ENCODE results near the gene TSACC. TPM values are rescaled to one million over a fixed set of nuclear protein-coding genes. Genes with fewer than 3 reads are reported as not detected.

The TSACC gene
- total and polyA plus RNA-seq, 10 of the 15 experiments (the other 5 are each of a cell fraction or from before 2014, with no cell fraction given): 0.25 to 2.8 (median 0.92) TPM; not detected in 4

DNA sequence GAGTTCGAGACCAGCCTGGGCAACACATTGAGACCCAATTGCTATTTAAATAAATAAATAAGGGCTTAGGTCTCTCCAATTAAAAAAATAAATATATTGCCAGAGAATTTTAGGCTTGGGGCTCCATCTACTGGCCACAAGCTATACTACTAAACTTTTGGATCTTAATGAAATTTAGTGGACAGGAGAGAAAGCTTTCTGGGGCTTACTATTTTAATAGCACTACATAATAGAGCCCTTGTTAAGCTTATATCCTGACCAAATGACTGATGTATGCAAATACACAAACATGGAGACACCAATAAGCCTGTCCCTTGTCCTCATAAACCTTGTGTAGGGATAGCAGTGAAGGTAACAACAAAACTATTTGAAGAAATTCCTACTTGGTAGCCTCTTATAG, 18.7 kb upstream of the TSACC start:
- no TSS peak for BruUV-seq (replicated peaks)
- ChIA-PET POLR2A (interaction anchor here (0.8 to 1.4 kb wide), 3 partner anchors 13 to 170 kb away, joined by 3 to 6 read pairs (median 3); no protein-coding TSS in a partner anchor), CTCF (interaction anchor here (0.6 to 5.2 kb wide), 44 partner anchors 10 to 330 kb away, joined by 3 to 58 read pairs (median 6); partner anchors contain the start of genes CCT3, PMF1, SMG5 and TMEM79), RAD21 (ENCODE audit: unreplicated experiment) (interaction anchor here (0.7 to 4.4 kb wide), 14 partner anchors 14 to 413 kb away, joined by 3 to 30 read pairs (median 4); partner anchors contain the start of genes PMF1 and SMG5), SMC1A (ENCODE audit: uncharacterized antibody, unreplicated experiment) (interaction anchor here (0.6 to 7.2 kb wide), 15 partner anchors 17 to 253 kb away, joined by 3 to 39 read pairs (median 3); partner anchors contain the start of gene SMG5)
- ATAC-seq (no peak), FAIRE-seq (no peak), DNase-seq (ENCODE audit: low read depth, low spot score) (no peak)
- Histone ChIP-seq H3K4me2 (ENCODE audit: control insufficient read depth, insufficient read depth) (no peak overlapping the region), H3K4me1 (ENCODE audit: control insufficient read depth, insufficient read depth, low read length) (no peaks in the 10 kb centered on the region), H3K36me3 (ENCODE audit: control insufficient read depth in 2 of 2, insufficient read depth in 2 of 2, low read length in 1 of 2) (peaks cover 29 to 42% of the 10 kb centered on the region in 2 experiments), H3K27ac (ENCODE audit: control insufficient read depth, insufficient read depth) (no peak overlapping the region), H4K20me1 (ENCODE audit: control insufficient read depth, insufficient read depth) (no peaks in the 10 kb centered on the region), H3K79me2 (ENCODE audit: control insufficient read depth, insufficient read depth, low read length) (no peaks in the 10 kb centered on the region), H3K9ac (ENCODE audit: control insufficient read depth, insufficient read depth, low read length) (no peak overlapping the region), H2AFZ (ENCODE audit: control insufficient read depth, low read depth, low read length) (no peak overlapping the region), H3K27me3 (replicated peaks in 1 of 2; ENCODE audit: control insufficient read depth in 2 of 2, insufficient read depth in 2 of 2, low read length in 1 of 2) (no peaks in the 10 kb centered on the region), H3K4me3 (no peak overlapping the region), H3K9me3 (replicated peaks; ENCODE audit: control insufficient read depth, insufficient read depth, low read length) (no peaks in the 10 kb centered on the region)
- 93% methylated on average over 1 of the region's 1 CpG for WGBS (ENCODE audit: insufficient coverage, insufficient replicate concordance, low lambda C conversion rate, missing lambda C conversion rate)
- intact Hi-C loops (cut with micrococcal nuclease; ENCODE audit: unreplicated experiment) (loop anchor here (5.0 kb wide), 2 partner anchors 172 to 222 kb away; no protein-coding TSS in a partner anchor), in situ Hi-C loops (cut with MboI) (loop anchor here (5.0 kb wide), 1 partner anchor 177 kb away; no protein-coding TSS in a partner anchor)
- TF ChIP-seq RAD21 (IDR thresholded peaks at IDR 0.05; ENCODE audit: insufficient read depth, low read depth, low read length) (peak; percentile 64), NBN (IDR thresholded peaks at IDR 0.05) (no peak), CHD4 (IDR thresholded peaks at IDR 0.05) (no peak), SMC3 (IDR thresholded peaks at IDR 0.05; ENCODE audit: borderline replicate concordance, low read length) (peak; percentile 35; the same call in 1 of the 2 replicates), SREBF2 (IDR thresholded peaks at IDR 0.05; ENCODE audit: low read length) (no peak)
- TF ChIP-seq, protein P1, sequence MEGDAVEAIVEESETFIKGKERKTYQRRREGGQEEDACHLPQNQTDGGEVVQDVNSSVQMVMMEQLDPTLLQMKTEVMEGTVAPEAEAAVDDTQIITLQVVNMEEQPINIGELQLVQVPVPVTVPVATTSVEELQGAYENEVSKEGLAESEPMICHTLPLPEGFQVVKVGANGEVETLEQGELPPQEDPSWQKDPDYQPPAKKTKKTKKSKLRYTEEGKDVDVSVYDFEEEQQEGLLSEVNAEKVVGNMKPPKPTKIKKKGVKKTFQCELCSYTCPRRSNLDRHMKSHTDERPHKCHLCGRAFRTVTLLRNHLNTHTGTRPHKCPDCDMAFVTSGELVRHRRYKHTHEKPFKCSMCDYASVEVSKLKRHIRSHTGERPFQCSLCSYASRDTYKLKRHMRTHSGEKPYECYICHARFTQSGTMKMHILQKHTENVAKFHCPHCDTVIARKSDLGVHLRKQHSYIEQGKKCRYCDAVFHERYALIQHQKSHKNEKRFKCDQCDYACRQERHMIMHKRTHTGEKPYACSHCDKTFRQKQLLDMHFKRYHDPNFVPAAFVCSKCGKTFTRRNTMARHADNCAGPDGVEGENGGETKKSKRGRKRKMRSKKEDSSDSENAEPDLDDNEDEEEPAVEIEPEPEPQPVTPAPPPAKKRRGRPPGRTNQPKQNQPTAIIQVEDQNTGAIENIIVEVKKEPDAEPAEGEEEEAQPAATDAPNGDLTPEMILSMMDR (IDR thresholded peaks at IDR 0.05 in 2 of 3, conservative IDR thresholded peaks at IDR 0.05 in 1 of 3; ENCODE audit: control insufficient read depth in 2 of 3, extremely low read depth in 1 of 3, insufficient read depth in 1 of 3, low read depth in 3 of 3, low read length in 3 of 3): peak; percentile 41 to 51 (median 46)

Measured in GM12878 (cell line).